HG02763 (cell line): Measurements from ENCODE around the gene TEX30.

Experiments used
- ATAC-seq: cut with Tn5 transposase; IDR thresholded peaks from one replicate; pipeline ENCODE4 v1.9.1; 2021; ENCODE audit warnings: mild to moderate bottlenecking, moderate library complexity; ENCODE audit not compliant: unreplicated experiment

The TEX30 gene

DNA sequence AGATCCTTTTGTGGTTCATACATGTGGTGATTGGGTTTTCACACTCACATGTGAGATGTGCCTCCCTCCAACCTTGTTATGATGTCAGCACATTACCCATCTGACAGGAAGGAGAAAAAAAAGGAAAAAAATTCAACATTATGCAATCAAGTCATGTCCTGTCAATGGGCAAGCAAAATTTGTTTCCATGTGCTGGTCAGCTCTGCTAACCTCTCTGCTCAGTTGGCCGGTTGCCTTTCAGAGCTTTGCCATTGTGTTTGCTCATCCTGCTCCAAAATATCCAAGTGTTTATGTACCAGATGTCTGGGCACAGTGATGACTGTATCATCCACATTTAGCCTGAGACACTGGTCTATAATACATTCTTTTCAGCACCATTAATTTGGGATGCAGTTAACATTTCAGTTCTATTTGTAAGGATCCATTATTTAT, 51.8 kb downstream of the TEX30 start:
- ATAC-seq, result no peak

GRCh38 chr13:102718746-102719145, 54.8 kb downstream of the TEX30 start:
- no peak for ATAC-seq
